Kidney (tissue), 14 donors: ENCODE results near the gene KCNQ1OT1. TPM values are rescaled to one million over a fixed set of nuclear protein-coding genes. Genes with fewer than 3 reads are reported as not detected.

Source experiments
- DNase-seq, 5 donors: peaks; one replicate each; pipeline ENCODE4 v3.0.0-alpha.2; 2013 to 2020
- FAIRE-seq: peaks from 2 replicates; lab custom pipeline; 2012; peaks lifted over from hg19 to GRCh38; lab: Jason Lieb, UNC
- H3K27ac ChIP-seq, 2 donors: one replicate each; pipeline ENCODE4 v1.7.0; 2013; ENCODE audit warnings: low read depth in 2 of 2, low read length in 2 of 2, inconsistent platforms in 1 of 2
- H3K27me3 ChIP-seq: one replicate; pipeline ENCODE4 v1.7.1; 2013; ENCODE audit warnings: low read length, inconsistent platforms; ENCODE audit not compliant: control insufficient read depth, insufficient read depth
- H3K36me3 ChIP-seq, 3 donors: one replicate each; pipeline versions ENCODE4 v1.7.0 to v1.7.1; 2013; ENCODE audit warnings: low read length in 3 of 3, control low read depth in 1 of 3, inconsistent platforms in 1 of 3; ENCODE audit not compliant: insufficient read depth in 3 of 3, control insufficient read depth in 2 of 3
- H3K4me1 ChIP-seq, 3 donors: one replicate each; pipeline versions ENCODE4 v1.7.0 to v1.7.1; 2013; ENCODE audit warnings: low read length in 3 of 3, inconsistent platforms in 1 of 3, low read depth in 1 of 3; ENCODE audit not compliant: control insufficient read depth in 2 of 3, insufficient read depth in 2 of 3
- H3K4me3 ChIP-seq, 3 donors: one replicate each; pipeline versions ENCODE4 v1.7.0 to v1.8.1; 2013; ENCODE audit warnings: low read length in 3 of 3, control low read depth in 1 of 3, inconsistent platforms in 1 of 3
- H3K9ac ChIP-seq, 3 donors: one replicate each; pipeline versions ENCODE4 v1.7.0 to v1.7.1; 2013; ENCODE audit warnings: low read length in 3 of 3, control low read depth in 1 of 3, inconsistent platforms in 1 of 3
- H3K9me3 ChIP-seq, 3 donors: one replicate each; pipeline versions ENCODE4 v1.7.0 to v1.7.1; 2013; ENCODE audit warnings: low read length in 3 of 3, control low read depth in 1 of 3, inconsistent platforms in 1 of 3; ENCODE audit not compliant: control insufficient read depth in 2 of 3, insufficient read depth in 1 of 3
- CTCF ChIP-seq: IDR thresholded peaks from 3 replicates; pipeline ENCODE4 v1.5.1; 2012; ENCODE audit warnings: mild to moderate bottlenecking, moderate library complexity, borderline replicate concordance; ENCODE audit not compliant: insufficient read depth; ENCODE audit errors: extremely low read depth
- intact Hi-C: fragments of 100-400 bp; cut with DNase I; formaldehyde crosslinking; loops from one replicate; pipeline ENCODE4 v1.11.1; 2022
- polyA plus RNA-seq: library from polyadenylated mRNA; stranded (reverse); fragments of 350-450 nt; fragmentation: Illumina TruSeq; extraction: RNeasy Lipid Tissue Mini Kit (QIAGEN cat#74804); gene quantifications from one replicate; pipeline ENCODE4 v1.2.3, GENCODE V29; 2014; ENCODE audit warnings: low read depth, low replicate concordance; ENCODE audit not compliant: insufficient read depth
- total RNA-seq: library from RNA; stranded (reverse); fragmentation: NEBNext Ultra II Directional; extraction: Animal tissue kit (Norgen Biotek cat#: 25700); gene quantifications from one replicate; pipeline ENCODE4 v1.2.1, GENCODE V29; 2021
- donor health status: control.
- donor health status: control.
- donor health status: control.
- donor health status: control.
- donor health status: control.
- donor health status: DM: yes; HTN: yes; CAD: no.
- donor health status: Normal renal cell carcinoma (clear cell type).

The KCNQ1OT1 gene
- total and polyA plus RNA-seq, 2 donors from 2014 or later, result 0.22 to 4.4 TPM

DNA sequence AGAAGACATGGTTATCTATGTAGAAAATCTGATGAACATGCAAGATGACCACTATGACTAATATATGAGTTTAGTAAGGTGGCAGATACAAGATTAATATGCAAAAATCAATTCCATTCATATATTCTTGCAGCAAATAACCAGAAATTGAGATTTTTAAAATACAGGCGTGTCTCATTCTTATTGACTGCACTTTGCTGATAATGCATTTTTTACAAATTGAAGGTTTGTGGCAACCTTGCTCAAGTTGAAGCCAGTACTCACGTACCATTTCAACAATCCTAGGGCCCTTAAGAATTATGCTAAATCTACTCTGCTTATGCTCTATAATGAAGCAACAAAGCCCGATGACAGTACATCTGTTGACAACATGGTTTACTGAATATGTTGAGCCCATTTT lies 104.6 kb downstream of the KCNQ1OT1 start:
- no peak for FAIRE-seq
- Histone ChIP-seq H3K9ac (no peak overlapping the region), H3K9me3 (peaks cover 0 to 4% (median 0%) of the 10 kb centered on the region in 3 donors), H3K27me3 (no peaks in the 10 kb centered on the region), H3K36me3 (no peaks in the 10 kb centered on the region), H3K27ac (no peak overlapping the region), H3K4me3 (no peak overlapping the region), H3K4me1 (peaks cover 0 to 3% (median 0%) of the 10 kb centered on the region in 3 donors)
- DNase-seq, result no peak
- no peak for TF ChIP-seq CTCF
- intact Hi-C loops, result no loop called here

DNA sequence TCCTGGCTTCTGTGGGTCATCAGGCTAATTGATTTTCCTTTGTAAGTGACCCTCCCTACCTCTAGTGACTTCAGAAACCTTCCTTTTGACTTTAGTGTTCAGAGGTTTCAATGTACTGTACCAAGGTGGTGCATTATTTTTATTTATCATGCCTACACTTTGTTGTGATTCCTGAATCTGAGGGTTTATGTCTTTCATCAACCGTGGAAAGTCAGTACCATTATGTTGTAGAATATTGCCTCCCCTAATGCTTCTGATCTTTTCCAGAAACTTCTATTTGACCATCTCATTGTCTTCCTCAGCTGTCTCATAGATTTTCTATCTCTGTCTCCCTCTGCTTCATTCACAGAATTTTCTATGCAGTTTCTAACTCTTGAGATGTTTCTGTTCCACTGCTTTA lies 105.5 kb downstream of the KCNQ1OT1 start:
- FAIRE-seq (no peak), DNase-seq (no peak)
- no peak for TF ChIP-seq CTCF
- Histone ChIP-seq H3K9ac (no peak overlapping the region), H3K4me1 (no peaks in the 10 kb centered on the region), H3K27ac (no peak overlapping the region), H3K27me3 (no peaks in the 10 kb centered on the region), H3K36me3 (no peaks in the 10 kb centered on the region), H3K4me3 (no peak overlapping the region), H3K9me3 (peaks cover 0 to 4% (median 0%) of the 10 kb centered on the region in 3 donors)
- intact Hi-C loops, result no loop called here

DNA sequence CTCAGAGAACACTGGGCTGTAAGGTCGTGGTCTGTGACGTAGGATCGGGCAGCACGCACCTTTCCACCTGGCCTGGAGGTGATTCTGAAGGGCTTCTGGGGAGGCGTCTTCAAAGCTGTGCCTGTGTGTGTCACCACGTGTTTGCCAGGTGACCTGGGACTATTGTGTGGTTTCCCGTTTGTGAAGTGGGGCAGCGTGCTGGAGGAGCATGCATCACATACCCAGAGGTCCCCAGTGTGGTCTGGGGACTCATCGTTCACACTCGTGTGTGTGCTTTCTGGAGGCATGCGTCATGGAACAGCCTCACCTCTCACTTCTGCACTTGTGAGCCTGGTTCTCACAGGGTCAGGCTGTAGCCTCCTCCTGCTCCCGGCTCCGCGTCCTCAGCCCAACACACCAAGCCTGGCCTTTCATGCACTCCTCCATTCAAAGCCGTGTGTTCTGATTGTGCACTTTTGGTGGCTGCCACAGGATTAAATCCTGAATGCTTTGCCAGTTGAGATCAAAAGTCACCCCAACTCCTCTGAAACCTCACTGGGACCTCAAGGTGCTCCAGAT lies 106.3 kb downstream of the KCNQ1OT1 start:
- Histone ChIP-seq H3K36me3 (no peaks in the 10 kb centered on the region), H3K27ac (no peak overlapping the region), H3K4me3 (no peak overlapping the region), H3K9me3 (peaks cover 0 to 4% (median 0%) of the 10 kb centered on the region in 3 donors), H3K4me1 (no peaks in the 10 kb centered on the region), H3K9ac (no peak overlapping the region), H3K27me3 (no peaks in the 10 kb centered on the region)
- FAIRE-seq, result no peak
- peak in 1 of 5 donors; percentile 54 for DNase-seq
- intact Hi-C loops, result no loop called here
- TF ChIP-seq CTCF, result no peak
